Cardiac muscle cell (in vitro differentiated cells and primary cell): ENCODE measurements around the gene SLAMF1. TPM values are rescaled to one million over a fixed set of nuclear protein-coding genes. Genes with fewer than 3 reads are reported as not detected.

Source experiments
- DNase-seq, 2 donors: peaks; one replicate each; pipeline versions ENCODE4 v3.0.0 to v3.0.0-alpha.2; 2010 to 2017; ENCODE audit warnings: low read depth in 1 of 2, low spot score in 1 of 2
- H3K27ac ChIP-seq: fragments of 200-600 bp; sonication (generic); 2 replicates; pipeline ENCODE4 v1.5.1; 2016
- H3K27me3 ChIP-seq: fragments of 200-600 bp; sonication (generic); 2 replicates; pipeline ENCODE4 v1.6.0; 2016; ENCODE audit warnings: control low read depth
- H3K36me3 ChIP-seq: fragments of 200-600 bp; sonication (generic); 2 replicates; pipeline ENCODE4 v1.5.1; 2016; ENCODE audit warnings: control low read depth
- H3K4me1 ChIP-seq: fragments of 200-600 bp; sonication (generic); 2 replicates; pipeline ENCODE4 v1.8.1; 2017; ENCODE audit warnings: low read depth, mild to moderate bottlenecking, mixed run types
- H3K4me3 ChIP-seq: fragments of 200-600 bp; sonication (generic); 2 replicates; pipeline ENCODE4 v1.5.1; 2016; ENCODE audit warnings: mild to moderate bottlenecking
- H3K9me3 ChIP-seq: fragments of 200-600 bp; sonication (generic); 2 replicates; pipeline ENCODE4 v1.5.1; 2017; ENCODE audit warnings: low read depth, mild to moderate bottlenecking, control low read depth
- CTCF ChIP-seq: IDR thresholded peaks from 2 replicates; pipeline ENCODE4 v1.5.1; 2012; ENCODE audit warnings: low read depth, mild to moderate bottlenecking, low read length
- polyA plus RNA-seq: library from polyadenylated mRNA; unstranded; fragments of >200 nt; fragmentation: Nextera tagmentation; extraction: Ambion mirVana; gene quantifications from 2 replicates; pipeline ENCODE4 v1.2.1, GENCODE V29; 2016
- total RNA-seq: library from RNA; depleted of rRNA; stranded (reverse); fragments of >200 nt; gene quantifications from 2 replicates; pipeline ENCODE4 v1.2.3, GENCODE V29; 2016

SLAMF1 gene
- total and polyA plus RNA-seq, 2 experiments from 2014 or later, result not detected

- DNase-seq, result no peak
- Histone ChIP-seq H3K36me3 (no peaks in the 10 kb centered on the region), H3K27me3 (no peaks in the 10 kb centered on the region), H3K9me3 (no peaks in the 10 kb centered on the region), H3K4me1 (no peaks in the 10 kb centered on the region), H3K4me3 (no peak overlapping the region), H3K27ac (no peak overlapping the region)
- no peak for TF ChIP-seq CTCF
Measured at GRCh38 chr1:160576884-160577283, 70.0 kb downstream of the SLAMF1 start.

- H3K36me3 ChIP-seq, result no peaks in the 10 kb centered on the region
- no peaks in the 10 kb centered on the region for H3K4me1 ChIP-seq
- no peak for TF ChIP-seq CTCF
- H3K27me3 ChIP-seq, result no peaks in the 10 kb centered on the region
- H3K9me3 ChIP-seq, result no peaks in the 10 kb centered on the region
- no peak overlapping the region for H3K27ac ChIP-seq
- H3K4me3 ChIP-seq, result no peak overlapping the region
- no peak for DNase-seq
Measured at GRCh38 chr1:160576390-160576789, 70.5 kb downstream of the SLAMF1 start.

- Histone ChIP-seq H3K27ac (no peak overlapping the region), H3K4me3 (no peak overlapping the region), H3K9me3 (no peaks in the 10 kb centered on the region), H3K36me3 (no peaks in the 10 kb centered on the region), H3K27me3 (no peaks in the 10 kb centered on the region), H3K4me1 (no peaks in the 10 kb centered on the region)
- no peak for TF ChIP-seq CTCF
- DNase-seq, result no peak
Measured at GRCh38 chr1:160575112-160575664, 71.7 kb downstream of the SLAMF1 start.

GRCh38 chr1:160570840-160571239 lies 76.0 kb downstream of the SLAMF1 start:
- Histone ChIP-seq H3K27ac (no peak overlapping the region), H3K4me3 (no peak overlapping the region), H3K9me3 (no peaks in the 10 kb centered on the region), H3K4me1 (no peaks in the 10 kb centered on the region), H3K36me3 (no peaks in the 10 kb centered on the region), H3K27me3 (no peaks in the 10 kb centered on the region)
- TF ChIP-seq CTCF, result no peak
- no peak for DNase-seq

- no peak overlapping the region for H3K4me3 ChIP-seq
- no peak for TF ChIP-seq CTCF
- H3K4me1 ChIP-seq, result no peaks in the 10 kb centered on the region
- no peaks in the 10 kb centered on the region for H3K27me3 ChIP-seq
- no peaks in the 10 kb centered on the region for H3K9me3 ChIP-seq
- H3K27ac ChIP-seq, result no peak overlapping the region
- no peaks in the 10 kb centered on the region for H3K36me3 ChIP-seq
- DNase-seq, result no peak
Measured at GRCh38 chr1:160569806-160570205, 77.0 kb downstream of the SLAMF1 start.
